ENCODE data around the gene FOXL3. TPM values are rescaled to one million over a fixed set of nuclear protein-coding genes. Genes with fewer than 3 reads are reported as not detected.

FOXL3 gene
- total RNA-seq, 1 donor from 2014 or later, result not detected

Other genes starting within 250 kb of the FOXL3 start
- gene FAM20C, start 97.6 kb upstream of the FOXL3 start, total RNA-seq, result 16.2 TPM
- 19.7 TPM for gene PDGFA, start 229.7 kb downstream of the FOXL3 start, total RNA-seq

Data from temporal lobe (tissue), 1 donor.